GM10266 (cell line): ENCODE data around the gene OTUD3.
A peak's percentile ranks its signal among the peaks of the same experiment; 100 is the strongest.

Experiments
- DNase-seq: peaks from one replicate; pipeline ENCODE4 v3.0.0; 2012; ENCODE audit errors: extremely low spot score
- TF ChIP-seq, protein P1 (sequence below): IDR thresholded peaks from 2 replicates; pipeline ENCODE4 v1.5.1; 2012; ENCODE audit warnings: mild to moderate bottlenecking, low read depth; ENCODE audit not compliant: control insufficient read depth, insufficient read depth; ENCODE audit errors: missing control alignments

OTUD3 gene, protein sequence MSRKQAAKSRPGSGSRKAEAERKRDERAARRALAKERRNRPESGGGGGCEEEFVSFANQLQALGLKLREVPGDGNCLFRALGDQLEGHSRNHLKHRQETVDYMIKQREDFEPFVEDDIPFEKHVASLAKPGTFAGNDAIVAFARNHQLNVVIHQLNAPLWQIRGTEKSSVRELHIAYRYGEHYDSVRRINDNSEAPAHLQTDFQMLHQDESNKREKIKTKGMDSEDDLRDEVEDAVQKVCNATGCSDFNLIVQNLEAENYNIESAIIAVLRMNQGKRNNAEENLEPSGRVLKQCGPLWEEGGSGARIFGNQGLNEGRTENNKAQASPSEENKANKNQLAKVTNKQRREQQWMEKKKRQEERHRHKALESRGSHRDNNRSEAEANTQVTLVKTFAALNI

DNA sequence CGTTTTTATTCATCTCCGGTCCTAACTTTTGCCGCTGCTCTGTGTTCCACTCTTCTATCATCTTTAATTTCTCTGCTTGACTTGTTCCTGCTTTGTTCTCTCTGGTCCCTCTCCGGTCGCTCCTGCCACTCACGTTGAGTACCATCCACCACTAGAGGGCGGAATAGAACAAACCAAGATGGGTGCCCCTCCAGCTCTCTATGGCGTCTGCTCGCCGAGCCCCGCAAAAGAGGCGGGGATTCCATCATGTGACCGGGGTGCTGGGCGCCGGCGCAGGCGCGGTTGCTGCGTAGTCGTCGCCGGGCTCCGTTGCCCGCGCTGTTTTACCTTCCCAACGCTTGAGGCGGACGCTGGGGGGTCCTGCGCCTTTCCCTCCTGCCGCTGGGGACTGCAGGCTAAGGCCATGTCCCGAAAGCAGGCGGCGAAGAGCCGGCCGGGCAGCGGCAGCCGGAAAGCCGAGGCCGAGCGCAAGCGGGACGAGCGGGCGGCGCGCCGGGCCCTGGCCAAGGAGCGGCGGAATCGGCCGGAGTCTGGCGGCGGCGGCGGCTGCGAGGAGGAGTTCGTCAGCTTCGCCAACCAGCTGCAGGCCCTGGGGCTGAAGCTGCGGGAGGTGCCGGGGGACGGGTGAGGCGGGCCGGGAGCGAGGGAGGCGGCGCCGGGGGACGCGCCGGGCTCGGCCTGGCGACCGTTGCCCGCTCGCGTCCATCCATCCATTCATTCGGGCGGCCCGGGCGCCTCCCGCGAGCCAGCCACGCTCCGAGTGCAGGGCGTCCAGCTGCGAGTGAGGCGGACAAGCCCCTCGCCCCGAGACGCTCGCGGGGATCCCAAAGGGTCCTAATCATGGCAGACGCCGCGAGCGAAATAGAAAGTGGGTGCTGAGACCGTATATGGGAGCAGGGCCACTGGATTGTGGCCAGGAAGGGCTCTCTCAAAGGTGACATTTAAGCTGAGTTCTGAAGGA lies at the start of gene OTUD3:
OTUD3 (plus strand) TSS at position 285 of the 961 bp plus-strand sequence; CDS start at position 404, 119 bp downstream.
- DNase-seq: peak; percentile 98
- TF ChIP-seq, protein P1, sequence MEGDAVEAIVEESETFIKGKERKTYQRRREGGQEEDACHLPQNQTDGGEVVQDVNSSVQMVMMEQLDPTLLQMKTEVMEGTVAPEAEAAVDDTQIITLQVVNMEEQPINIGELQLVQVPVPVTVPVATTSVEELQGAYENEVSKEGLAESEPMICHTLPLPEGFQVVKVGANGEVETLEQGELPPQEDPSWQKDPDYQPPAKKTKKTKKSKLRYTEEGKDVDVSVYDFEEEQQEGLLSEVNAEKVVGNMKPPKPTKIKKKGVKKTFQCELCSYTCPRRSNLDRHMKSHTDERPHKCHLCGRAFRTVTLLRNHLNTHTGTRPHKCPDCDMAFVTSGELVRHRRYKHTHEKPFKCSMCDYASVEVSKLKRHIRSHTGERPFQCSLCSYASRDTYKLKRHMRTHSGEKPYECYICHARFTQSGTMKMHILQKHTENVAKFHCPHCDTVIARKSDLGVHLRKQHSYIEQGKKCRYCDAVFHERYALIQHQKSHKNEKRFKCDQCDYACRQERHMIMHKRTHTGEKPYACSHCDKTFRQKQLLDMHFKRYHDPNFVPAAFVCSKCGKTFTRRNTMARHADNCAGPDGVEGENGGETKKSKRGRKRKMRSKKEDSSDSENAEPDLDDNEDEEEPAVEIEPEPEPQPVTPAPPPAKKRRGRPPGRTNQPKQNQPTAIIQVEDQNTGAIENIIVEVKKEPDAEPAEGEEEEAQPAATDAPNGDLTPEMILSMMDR: peak; percentile 89

DNA sequence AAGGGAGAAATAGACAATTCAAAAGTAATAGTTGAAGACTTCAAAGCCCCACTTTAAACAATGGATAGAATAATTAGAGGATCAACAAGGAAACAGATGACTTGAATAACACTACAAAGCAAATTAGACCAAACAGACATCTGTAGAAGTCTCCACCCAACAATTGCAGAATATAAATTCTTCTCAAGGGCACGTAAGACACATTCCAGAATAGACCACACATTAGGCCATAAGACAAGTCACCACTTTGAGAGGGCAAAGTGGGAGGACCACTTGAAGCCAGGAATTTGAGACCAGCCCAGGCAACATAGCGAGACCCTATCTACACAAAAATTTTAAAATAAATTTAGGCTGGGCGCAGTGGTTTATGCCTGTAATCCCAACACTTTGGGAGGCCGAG lies 46.6 kb upstream of the OTUD3 start:
- TF ChIP-seq, protein P1: no peak
- DNase-seq: no peak

DNA sequence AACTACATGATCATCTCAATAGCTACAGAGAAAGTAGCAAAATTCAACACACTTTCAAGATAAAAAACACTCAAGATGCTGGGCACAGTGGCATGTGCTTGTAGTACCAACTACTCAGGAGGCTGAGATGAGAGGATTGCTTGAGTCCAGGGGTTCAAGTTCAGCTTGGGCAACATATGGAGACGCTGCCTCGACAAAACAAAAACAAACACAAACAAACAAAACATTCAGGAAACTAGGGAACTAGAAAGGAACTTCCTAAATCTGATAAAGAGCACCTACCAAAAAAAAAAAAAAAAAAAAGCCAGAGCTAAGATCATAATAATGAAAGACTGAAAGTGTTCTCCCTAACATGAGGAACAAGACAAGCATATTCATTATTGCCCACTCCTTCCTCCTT lies 44.3 kb upstream of the OTUD3 start:
- TF ChIP-seq, protein P1: no peak
- no peak for DNase-seq

DNA sequence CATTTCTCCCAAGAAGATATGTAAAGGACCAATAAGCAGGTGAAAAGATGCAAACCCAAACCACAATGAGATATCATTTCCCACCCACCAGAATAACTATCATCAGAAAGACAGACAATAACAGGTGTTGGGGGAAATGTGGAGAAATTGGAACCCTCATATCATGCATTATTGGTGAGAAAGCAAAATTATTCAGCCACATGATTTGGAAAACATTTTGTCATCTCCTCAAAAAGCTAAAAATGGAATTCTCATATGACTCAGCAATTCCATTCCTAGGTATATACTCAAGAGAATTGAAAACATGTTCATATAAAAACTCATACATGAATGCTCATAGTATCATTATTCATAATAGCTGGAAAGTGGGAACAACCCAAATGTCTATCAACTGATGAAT lies 42.0 kb upstream of the OTUD3 start:
- DNase-seq: no peak
- TF ChIP-seq, protein P1: no peak

DNA sequence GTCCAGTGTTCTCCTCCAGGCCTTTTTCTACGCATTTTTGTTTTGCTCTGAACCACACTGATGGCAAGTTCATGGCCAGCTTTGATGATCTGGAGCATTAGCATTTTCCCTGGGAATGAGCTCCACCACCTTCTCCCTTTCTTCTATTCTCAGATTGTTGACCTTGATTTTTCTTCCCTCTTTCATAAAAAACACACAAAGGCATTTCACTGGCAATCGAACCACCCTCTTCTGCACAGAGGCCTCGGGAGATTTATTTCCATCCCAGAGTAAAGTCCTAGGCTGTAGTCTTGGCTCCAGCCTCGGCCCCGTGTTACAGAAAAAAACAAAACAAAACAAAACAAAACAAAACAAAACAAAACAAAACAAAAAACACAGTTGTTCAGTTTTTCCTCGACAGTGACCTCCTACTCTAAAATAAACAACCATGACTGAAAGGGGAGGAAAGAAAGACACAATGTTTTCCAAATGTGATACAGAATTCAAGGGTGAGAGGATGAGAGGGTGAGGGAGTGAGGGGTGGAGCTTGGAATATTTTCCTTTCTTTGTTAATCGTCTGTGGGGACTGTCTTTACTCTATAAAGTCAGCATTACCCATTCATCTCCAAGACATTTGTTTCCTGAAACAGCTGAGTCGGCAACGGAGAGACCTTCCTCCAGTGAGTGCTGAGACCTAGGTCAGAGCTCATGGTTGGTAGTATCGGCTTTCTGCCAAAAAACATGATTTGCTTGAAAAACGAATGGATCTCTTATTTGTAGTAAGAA lies 37.3 kb upstream of the OTUD3 start:
- TF ChIP-seq, protein P1: no peak
- no peak for DNase-seq

DNA sequence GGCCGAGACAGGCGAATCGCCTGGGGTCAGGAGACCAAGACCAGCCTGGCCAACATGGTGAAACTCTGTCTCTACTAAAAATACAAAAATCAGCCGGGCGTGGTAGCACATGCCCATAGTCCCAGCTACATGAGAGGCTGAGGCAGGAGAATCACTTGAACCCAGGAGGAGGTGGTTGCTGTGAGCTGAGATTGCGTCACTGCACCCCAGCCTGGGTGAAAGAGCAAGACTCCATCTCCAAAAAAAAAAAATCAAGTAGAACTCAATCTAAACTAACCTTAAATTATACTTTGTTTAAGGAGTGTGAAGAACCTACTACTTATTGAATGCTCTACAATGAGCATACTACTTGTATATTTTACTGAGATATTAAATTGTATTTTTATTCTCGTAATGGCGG lies 36.6 kb upstream of the OTUD3 start:
- TF ChIP-seq, protein P1: no peak
- DNase-seq: no peak
